HG03342 (cell line): ENCODE data around the gene PDE3B.
"Not testable (repeated sequence)": the region's sequence is repeated elsewhere in the genome, so short reads cannot be mapped to it uniquely, and the experiment has no call there.

Experiments used
- ATAC-seq: cut with Tn5 transposase; IDR thresholded peaks from one replicate; pipeline ENCODE4 v1.9.1; 2021; ENCODE audit warnings: mild to moderate bottlenecking, moderate library complexity; ENCODE audit not compliant: unreplicated experiment

Gene PDE3B

DNA sequence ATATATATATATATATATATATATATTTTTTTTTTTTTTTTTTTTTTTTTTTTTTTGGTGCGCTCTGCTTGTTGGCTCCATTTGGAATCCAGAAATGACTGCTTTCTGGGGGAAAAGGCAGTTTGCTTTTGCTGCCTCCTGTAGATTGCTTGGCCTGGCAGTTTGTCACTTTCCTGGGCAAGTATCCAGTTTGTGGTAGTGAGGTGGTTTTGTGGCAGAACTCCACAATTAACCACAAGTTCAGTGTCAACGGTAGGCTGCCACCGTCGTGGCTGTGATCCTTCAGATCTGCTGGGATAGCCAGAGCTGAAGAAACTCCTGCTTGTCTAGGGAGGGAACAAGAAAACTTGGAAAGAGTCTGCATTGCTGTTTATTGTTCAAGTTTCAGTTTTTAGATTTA, 5.0 kb upstream of the PDE3B start:
- no peak for ATAC-seq

DNA sequence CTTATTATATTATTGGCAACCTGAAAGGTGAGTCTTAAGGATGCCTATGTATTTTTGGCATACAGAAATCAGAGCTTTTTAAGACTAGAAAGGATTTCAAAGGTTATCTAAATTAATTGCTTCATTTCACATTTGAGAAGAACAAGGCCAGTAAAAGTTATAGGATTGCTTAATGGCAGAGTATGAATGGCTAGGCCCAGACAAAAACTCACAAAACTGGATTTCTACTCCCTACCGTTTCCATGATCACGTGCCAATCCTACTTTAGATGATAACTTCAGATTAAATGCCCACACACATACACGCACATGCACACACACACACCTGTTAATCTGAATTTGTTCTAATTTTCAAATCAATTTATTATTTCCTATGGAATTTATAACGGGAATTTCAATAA, 1.8 kb upstream of the PDE3B start:
- no peak for ATAC-seq

DNA sequence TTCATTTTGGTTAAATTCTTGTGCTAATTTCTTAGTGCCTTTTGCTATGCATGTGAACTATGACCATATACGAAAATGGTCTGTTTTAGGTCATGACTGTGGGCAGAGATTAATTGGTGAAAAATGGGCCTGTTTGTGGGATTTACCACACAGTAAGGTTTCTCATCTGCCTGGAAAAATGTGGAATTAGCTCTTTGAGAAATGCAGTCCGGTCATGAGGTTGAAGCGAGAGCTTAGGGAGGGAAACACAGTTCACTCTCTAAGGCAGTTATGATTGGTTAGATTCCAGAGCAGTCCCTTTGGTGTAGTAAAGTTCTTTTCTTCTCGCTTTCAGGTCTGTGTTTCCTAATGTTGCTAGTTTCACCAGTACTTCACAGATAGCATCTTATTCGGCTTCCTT, 1.2 kb upstream of the PDE3B start:
- ATAC-seq = no peak

- no peak for ATAC-seq
Observed at GRCh38 chr11:14642873-14643696, 519 bp upstream of the PDE3B start.

GRCh38 chr11:14644226-14645014, 816 bp downstream of the PDE3B start:
- ATAC-seq = peak; percentile 48

DNA sequence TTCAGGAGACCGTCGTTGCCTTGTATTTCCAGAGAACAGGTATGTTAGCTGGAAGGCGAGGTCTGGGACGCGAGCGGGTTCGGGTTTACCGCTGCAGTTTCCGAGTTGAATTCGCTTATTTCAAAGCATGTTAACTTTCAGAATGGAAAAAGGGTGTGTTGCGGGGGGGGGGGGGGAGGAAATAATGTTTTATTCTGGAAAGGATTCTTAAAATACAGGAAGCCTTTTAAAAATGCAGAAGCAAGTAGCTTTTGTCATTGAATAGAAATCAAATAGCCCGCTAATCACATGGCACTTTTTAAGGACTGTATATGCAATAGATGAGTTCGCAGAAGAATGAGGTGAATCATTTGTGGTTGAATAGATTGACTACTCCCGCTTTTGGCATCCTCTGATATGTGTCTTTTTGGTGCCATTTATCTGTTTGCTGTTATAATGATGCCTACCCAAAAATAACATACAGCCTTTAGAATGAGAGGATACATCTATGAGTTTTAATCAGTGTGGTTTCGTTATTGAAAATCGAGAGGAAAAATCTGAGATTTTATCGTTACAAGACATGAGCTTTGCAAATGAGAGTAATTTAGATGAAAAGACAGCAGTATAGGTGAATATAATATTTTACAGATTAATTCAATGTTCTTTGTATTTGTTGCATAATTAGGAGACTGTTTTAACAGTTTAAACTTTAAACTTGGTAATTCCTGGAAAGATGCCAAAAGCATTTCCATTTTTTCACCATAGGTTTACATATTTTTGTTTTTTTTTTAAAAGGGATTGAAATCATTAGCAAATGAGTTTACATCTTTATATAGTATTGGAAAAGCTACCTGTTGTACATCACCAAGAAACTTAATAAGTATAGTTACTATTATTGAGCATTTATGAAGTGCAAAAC, 1.7 kb downstream of the PDE3B start:
- ATAC-seq = no peak

DNA sequence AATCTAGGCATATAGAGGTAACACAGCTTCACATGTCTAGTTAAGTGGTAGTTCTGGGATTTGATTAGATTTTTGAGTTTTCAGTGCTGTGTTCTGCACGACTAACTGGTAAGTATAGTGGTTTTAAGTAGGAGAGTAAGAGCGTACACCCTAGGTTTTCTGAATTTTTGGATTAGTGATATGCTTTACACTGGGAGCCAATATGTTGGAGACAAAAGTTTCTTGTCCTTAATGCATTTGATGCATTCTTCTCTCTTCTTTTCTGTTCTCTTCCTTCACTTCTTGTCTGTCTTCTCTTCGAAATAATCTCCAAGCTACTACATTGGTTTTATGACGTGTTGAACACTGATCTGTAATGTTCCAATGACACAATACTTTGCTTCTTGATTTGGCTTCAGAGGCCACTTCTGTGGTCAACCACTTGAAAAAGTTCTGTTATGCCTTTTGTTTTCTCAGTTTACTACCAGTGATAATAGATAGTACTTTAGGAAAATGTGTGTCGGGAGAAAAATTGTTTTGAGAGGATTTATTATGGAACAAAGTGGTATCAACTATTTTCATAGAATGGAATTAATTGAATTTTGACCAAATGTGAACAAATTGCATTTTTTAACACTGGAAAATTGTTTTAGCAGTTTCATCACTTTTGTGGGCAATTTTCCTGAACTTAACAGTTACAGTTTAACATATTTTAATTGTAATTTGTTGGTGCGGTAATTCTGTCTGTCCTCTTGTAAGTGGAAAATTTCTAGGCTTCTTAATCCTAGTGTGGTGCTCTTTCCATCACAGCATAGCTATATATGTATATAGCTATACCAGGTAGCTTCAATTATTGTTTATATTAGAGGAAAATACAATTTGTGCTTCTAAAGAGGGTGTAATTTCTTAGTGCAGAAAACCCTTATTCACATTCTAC, 2.6 kb downstream of the PDE3B start:
- ATAC-seq = no peak

GRCh38 chr11:14650064-14650463, 6.5 kb downstream of the PDE3B start:
- no peak for ATAC-seq

DNA sequence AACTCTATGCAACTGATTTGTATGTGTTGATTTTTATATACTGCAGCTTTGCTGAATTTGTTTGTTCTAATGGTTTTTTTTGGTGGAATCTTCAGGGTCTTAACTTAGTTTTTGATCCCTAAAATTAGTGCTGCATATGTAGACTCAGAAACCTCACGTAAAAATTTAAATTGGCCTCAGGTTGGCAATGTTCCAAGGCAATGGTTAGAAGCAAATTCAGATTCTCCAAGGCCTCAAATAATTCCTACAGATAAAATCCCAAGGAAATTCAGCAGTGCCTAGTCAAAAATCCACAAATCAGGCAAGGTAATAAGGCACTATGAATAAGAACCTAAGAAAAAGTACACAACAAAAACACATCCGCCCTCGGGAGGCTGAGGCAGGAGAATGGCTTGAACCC, 9.5 kb downstream of the PDE3B start:
- no peak for ATAC-seq

DNA sequence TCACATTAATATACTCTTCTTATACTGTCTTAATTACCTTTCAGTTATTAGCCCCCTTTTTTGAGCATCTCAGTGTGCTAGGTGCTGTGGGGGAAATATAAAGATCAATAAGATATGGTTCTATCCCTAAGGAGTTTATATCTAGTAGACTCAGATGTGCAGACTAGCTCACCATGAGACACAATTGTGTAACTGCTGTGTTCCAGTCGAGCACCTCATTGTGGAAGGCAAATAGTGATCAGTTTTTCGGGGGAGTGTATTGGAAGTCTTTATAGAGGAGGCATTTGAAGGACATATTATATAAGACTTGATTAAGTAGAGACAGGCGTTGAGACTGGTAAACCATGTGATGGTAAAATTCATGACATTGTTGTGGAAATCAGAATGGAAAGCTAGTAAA, 11.8 kb downstream of the PDE3B start:
- ATAC-seq = no peak

DNA sequence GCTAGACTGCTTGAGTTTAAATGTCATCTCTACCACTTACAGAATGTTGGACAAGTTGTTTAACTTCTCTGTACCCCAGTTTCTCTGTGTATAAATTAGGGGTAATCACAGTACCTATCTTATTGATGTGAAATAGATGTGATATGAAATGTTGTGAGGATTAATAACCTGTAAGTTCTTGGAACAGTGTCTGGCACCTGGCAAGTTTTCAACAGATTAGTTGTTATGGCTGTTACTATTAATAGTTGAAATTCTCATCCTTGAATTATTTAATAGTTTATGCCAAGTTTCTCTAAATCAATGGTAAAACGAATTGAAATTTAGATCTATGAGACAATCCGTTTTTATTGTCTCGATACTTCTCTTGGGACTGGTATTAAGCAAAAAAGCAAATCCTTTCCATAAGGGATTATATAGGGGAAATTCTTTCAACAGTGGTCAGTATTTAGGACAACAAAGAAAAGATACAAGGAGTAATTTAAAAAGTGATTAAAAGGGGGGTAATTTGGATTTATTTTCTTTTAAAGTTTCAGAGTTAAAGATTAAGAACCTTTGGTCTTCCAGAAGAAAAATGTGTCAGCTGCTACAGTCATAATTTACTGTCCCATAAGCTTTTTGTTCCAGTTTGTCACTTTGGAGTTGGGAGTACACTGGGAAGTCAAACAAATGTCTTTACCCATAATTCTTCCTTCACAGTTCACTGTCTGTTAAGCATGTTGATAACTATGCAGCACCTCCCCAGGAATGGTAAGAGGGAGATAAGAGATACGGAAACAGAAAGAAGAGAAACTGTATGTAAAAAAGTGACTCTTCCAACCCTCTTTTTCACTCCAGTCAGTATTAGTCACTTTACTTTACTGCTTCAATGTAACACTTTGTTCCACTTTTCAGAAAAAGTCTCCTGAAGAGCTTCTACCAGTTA, 13.2 kb downstream of the PDE3B start:
- no peak for ATAC-seq

GRCh38 chr11:14657841-14658240, 14.2 kb downstream of the PDE3B start:
- no peak for ATAC-seq

DNA sequence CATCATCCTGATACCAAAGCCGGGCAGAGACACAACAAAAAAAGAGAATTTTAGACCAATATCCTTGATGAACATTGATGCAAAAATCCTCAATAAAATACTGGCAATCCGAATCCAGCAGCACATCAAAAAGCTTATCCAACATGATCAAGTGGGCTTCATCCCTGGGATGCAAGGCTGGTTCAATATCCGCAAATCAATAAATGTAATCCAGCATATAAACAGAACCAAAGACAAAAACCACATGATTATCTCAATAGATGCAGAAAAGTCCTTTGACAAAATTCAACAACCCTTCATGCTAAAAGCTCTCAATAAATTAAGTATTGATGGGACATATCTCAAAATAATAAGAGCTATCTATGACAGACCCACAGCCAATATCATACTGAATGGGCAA, 21.3 kb downstream of the PDE3B start:
- ATAC-seq = not testable (repeated sequence)

DNA sequence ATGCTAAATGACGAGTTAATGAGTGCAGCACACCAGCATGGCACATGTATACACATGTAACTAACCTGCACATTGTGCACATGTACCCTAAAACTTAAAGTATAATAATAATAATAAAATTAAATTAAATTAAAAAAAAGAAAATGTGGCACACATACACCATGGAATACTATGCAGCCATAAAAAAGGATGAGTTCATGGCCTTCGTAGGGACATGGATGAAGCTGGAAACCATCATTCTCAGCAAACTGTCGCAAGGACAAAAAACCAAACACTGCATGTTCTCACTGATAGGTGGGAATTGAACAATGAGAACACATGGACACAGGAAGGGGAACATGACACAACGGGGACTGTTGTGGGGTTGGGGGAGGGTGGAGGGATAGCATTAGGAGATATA, 23.7 kb downstream of the PDE3B start:
- not testable (repeated sequence) for ATAC-seq

DNA sequence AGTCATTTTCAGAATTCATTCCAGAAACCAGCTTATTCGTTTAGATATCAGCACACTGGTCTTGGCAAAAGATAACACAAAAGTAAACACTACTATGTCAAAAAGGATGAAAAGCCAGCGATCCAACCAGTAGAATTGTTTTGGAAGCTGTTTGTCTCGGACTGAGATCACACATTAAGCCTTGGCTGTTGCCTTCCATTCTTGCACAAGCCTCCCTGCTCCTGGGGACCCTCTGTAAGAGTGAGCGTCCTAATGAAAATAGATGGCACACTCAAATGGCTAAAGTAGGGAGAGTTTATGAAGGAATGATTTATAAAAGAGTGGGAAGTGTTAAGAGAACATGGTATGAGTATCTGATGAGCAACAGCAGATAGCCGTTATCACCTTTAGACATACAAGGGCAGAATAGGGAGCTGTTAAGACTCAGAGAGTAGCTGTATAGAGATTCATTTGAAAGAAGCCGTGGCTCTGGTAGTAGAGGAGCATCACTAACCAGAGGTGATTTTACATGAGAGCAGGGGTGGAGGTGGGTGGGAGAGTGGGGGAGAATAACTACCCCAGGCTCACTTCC, 25.2 kb downstream of the PDE3B start:
- no peak for ATAC-seq

- ATAC-seq = no peak
Observed at GRCh38 chr11:14669499-14669898, 25.9 kb downstream of the PDE3B start.

GRCh38 chr11:14669958-14670357, 26.4 kb downstream of the PDE3B start:
- ATAC-seq = no peak

DNA sequence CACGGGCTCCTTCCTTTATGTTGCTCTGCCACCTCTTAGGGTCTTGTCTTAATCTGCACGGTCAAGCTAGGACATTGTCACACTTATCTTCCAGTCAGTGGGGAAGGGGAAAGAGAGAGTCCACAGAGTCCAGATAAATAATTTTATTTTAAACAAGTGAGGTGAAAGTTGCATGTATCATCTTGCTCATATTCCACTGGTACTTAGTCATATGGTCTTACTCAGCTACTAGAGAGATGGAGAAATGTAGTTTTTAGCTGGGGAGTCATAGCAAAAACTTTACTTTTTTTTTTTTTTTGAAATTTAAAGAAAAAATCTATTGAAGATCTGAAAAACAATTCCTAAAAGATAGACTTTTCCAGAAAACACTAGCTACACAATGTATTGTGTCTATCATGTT, 29.0 kb downstream of the PDE3B start:
- ATAC-seq = no peak

DNA sequence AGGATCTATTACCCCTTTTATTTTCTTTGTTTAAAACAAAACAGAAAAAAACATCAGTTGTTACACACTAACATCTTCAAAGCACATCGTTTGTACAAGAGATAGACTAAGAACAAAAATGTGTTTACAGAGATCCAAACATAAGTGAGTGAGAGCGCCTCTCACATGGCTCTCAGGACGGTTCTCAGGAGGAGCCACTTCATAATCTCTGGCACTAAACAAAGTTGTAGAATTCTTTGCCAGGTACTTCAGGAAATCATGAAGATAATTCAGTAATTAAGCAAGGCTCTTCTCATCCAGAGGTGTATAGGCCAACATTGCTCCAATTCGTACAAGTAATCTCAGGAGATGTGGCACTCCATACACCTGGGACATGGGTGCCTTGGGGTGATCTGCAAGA, 29.8 kb downstream of the PDE3B start:
- ATAC-seq = no peak
